Panc1 (cell line): ENCODE measurements around the gene NUBP1. TPM values are rescaled to one million over a fixed set of nuclear protein-coding genes. Genes with fewer than 3 reads are reported as not detected.

Experiments
- ATAC-seq: fragments of 200-7000 bp; cut with Tn5 transposase; 2 replicates; pipeline ENCODE4 v1.9.1; 2020; ENCODE audit warnings: mild to moderate bottlenecking, moderate library complexity
- BruUV-seq: library from RNA; stranded (reverse); fragments of 400-500 nt; replicated peaks from 2 replicates; lab custom pipeline; 2021; lab: Mats Ljungman, UMichigan
- CTCF ChIA-PET: fragments of 300-600 bp; sonication (Branson Sonifier 250); formaldehyde crosslinking; loops from one replicate; lab custom pipeline; 2022; ENCODE audit warnings: antibody characterized with exemption; lab: Charles Lee
- POLR2A ChIA-PET: fragments of 300-600 bp; sonication (Branson Sonifier 250); formaldehyde crosslinking; loops from one replicate; lab custom pipeline; 2022; ENCODE audit warnings: antibody characterized with exemption; lab: Charles Lee
- DNase-seq: peaks from one replicate; pipeline ENCODE4 v3.0.0-alpha.2; 2010; ENCODE audit warnings: low read depth, low spot score
- H3K27ac ChIP-seq: 2 replicates; pipeline ENCODE4 v1.5.1; 2011; ENCODE audit warnings: mild to moderate bottlenecking, low read length, inconsistent platforms
- H3K27me3 ChIP-seq: fragments of 200-500 bp; sonication (Bioruptor generic); 2 replicates; pipeline ENCODE4 v1.6.0; 2014; ENCODE audit warnings: low read length, inconsistent platforms; ENCODE audit not compliant: control insufficient read depth, insufficient read depth
- H3K36me3 ChIP-seq: fragments of 200-500 bp; sonication (Bioruptor generic); 2 replicates; pipeline ENCODE4 v1.5.1; 2014; ENCODE audit warnings: inconsistent platforms, mild to moderate bottlenecking, low read length, moderate library complexity; ENCODE audit not compliant: control insufficient read depth, insufficient read depth
- H3K4me1 ChIP-seq: 2 replicates; pipeline ENCODE4 v1.5.1; 2011; ENCODE audit warnings: inconsistent platforms, mild to moderate bottlenecking, low read length, moderate library complexity; ENCODE audit not compliant: control insufficient read depth, insufficient read depth
- H3K4me3 ChIP-seq, 2 experiments: 2 replicates each; pipeline ENCODE4 v1.5.1; 2011 to 2012; ENCODE audit warnings: low read depth in 2 of 2, low read length in 2 of 2, mild to moderate bottlenecking in 2 of 2, inconsistent platforms in 1 of 2, moderate library complexity in 1 of 2
- H3K9me3 ChIP-seq: fragments of 200-500 bp; sonication (Bioruptor generic); 2 replicates; pipeline ENCODE4 v1.5.1; 2014; ENCODE audit warnings: low read depth, mild to moderate bottlenecking, inconsistent platforms, low read length, moderate library complexity; ENCODE audit not compliant: control insufficient read depth, insufficient read depth
- POLR2AphosphoS5 ChIP-seq: IDR thresholded peaks from 2 replicates; pipeline ENCODE4 v1.6.1; 2012; ENCODE audit warnings: mild to moderate bottlenecking, low read depth, low read length, moderate library complexity
- REST ChIP-seq, 2 experiments: IDR thresholded peaks; 2 replicates each; pipeline ENCODE4 v1.6.1; 2011 to 2012; ENCODE audit warnings: low read depth in 2 of 2, control low read depth in 1 of 2, low read length in 1 of 2, mild to moderate bottlenecking in 1 of 2, moderate library complexity in 1 of 2; ENCODE audit not compliant: insufficient read depth in 1 of 2
- SIN3A ChIP-seq: IDR thresholded peaks from 2 replicates; pipeline ENCODE4 v1.6.1; 2012; ENCODE audit warnings: low read depth, mild to moderate bottlenecking, low read length, moderate library complexity, borderline replicate concordance; ENCODE audit not compliant: insufficient read depth
- TCF7L2 ChIP-seq: IDR thresholded peaks from 2 replicates; pipeline ENCODE4 v1.6.1; 2011; ENCODE audit warnings: mild to moderate bottlenecking, low read depth, low read length, inconsistent platforms
- in situ Hi-C: cut with HindIII; loops from 2 replicates; pipeline ENCODE4 v1.10.0; 2016; ENCODE audit warnings: low sequenced_read_pairs, low pct_unique_long_range_greater_than_20kb
- intact Hi-C: fragments of 100-400 bp; cut with micrococcal nuclease; formaldehyde crosslinking; loops from one replicate; pipeline ENCODE4 v1.10.0; 2022; ENCODE audit not compliant: unreplicated experiment
- total RNA-seq: library from RNA; stranded (reverse); gene quantifications from one replicate; pipeline ENCODE4 v1.2.1, GENCODE V29; 2021; ENCODE audit not compliant: unreplicated experiment
- TF ChIP-seq, protein P1 (sequence below): fragments of 450-650 bp; IDR thresholded peaks from 2 replicates; pipeline ENCODE4 v1.5.1; 2017; ENCODE audit warnings: mild to moderate bottlenecking

NUBP1 gene
- total RNA-seq, 1 experiment from 2014 or later, result 27.5 TPM

DNA sequence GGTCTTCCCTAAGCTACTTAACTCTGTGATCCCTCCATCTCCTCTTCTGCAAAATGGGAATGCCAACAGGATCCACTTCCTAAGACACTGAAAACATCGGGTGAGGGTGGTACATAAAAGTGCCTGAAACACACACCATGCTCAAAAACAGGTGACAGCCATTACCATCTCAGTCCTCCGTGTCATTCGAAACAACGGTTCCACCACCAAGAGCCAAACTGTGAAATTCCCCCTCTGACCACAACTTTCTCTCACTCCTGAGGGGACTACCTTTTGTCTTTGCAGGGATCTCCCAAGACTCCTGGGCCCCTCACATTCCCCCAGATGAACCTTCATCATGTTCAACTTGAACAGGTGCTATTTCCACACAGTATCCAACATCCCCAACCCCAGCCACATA lies 37.0 kb downstream of the NUBP1 start:
- BruUV-seq, result no TSS peak
- TF ChIP-seq, protein P1, sequence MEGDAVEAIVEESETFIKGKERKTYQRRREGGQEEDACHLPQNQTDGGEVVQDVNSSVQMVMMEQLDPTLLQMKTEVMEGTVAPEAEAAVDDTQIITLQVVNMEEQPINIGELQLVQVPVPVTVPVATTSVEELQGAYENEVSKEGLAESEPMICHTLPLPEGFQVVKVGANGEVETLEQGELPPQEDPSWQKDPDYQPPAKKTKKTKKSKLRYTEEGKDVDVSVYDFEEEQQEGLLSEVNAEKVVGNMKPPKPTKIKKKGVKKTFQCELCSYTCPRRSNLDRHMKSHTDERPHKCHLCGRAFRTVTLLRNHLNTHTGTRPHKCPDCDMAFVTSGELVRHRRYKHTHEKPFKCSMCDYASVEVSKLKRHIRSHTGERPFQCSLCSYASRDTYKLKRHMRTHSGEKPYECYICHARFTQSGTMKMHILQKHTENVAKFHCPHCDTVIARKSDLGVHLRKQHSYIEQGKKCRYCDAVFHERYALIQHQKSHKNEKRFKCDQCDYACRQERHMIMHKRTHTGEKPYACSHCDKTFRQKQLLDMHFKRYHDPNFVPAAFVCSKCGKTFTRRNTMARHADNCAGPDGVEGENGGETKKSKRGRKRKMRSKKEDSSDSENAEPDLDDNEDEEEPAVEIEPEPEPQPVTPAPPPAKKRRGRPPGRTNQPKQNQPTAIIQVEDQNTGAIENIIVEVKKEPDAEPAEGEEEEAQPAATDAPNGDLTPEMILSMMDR, result no peak
- TF ChIP-seq POLR2AphosphoS5 (no peak), REST (IDR thresholded peaks at IDR 0.05; ENCODE audit: insufficient read depth in 1 of 2, low read depth in 2 of 2, low read length in 1 of 2) (no peak), SIN3A (no peak), TCF7L2 (no peak)
- Histone ChIP-seq H3K4me1 (no peaks in the 10 kb centered on the region), H3K36me3 (no peaks in the 10 kb centered on the region), H3K27me3 (no peaks in the 10 kb centered on the region), H3K4me3 (no peak overlapping the region), H3K9me3 (no peaks in the 10 kb centered on the region), H3K27ac (no peak overlapping the region)
- POLR2A ChIA-PET, result no interaction called here
- in situ Hi-C loops, result no loop called here
- no peak for ATAC-seq
- DNase-seq, result no peak
- intact Hi-C loops, result no loop called here
- CTCF ChIA-PET, result no interaction called here

DNA sequence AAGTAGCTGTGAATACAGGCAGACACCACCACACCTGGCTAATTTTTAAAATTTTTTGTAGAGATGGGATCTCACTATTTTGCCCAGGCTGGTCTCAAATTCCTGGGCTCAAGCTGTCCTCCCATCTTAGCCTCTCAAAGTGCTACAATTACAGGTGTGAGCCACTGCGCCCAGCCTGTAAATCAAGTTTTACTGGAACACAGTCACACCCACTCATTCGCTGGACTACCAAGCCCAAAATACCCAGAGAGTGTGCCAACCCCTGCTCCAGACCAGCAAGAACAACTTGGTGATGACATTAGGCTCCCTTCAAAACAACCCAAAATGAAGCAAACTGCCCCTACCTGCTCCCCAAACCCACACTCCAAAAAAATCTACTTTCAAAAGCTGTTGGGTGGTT lies 39.0 kb downstream of the NUBP1 start:
- ChIA-PET POLR2A (no interaction called here), CTCF (no interaction called here)
- in situ Hi-C loops, result no loop called here

More for the DNA sequence above, 39.0 kb downstream of the NUBP1 start:
- no peaks in the 10 kb centered on the region for H3K4me1 ChIP-seq
- BruUV-seq, result no TSS peak
- H3K27ac ChIP-seq, result no peak overlapping the region
- ATAC-seq (no peak), DNase-seq (no peak)
- H3K4me3 ChIP-seq, result no peak overlapping the region
- intact Hi-C loops, result no loop called here
- H3K27me3 ChIP-seq, result no peaks in the 10 kb centered on the region
- TF ChIP-seq POLR2AphosphoS5 (no peak), TCF7L2 (no peak), REST (IDR thresholded peaks at IDR 0.05; ENCODE audit: insufficient read depth in 1 of 2, low read depth in 2 of 2, low read length in 1 of 2) (no peak), SIN3A (no peak)
- TF ChIP-seq, protein P1, result no peak
- H3K9me3 ChIP-seq, result no peaks in the 10 kb centered on the region
- H3K36me3 ChIP-seq, result no peaks in the 10 kb centered on the region
